Endothelial cell of umbilical vein (primary cell): ENCODE data around the gene SLC29A3. TPM values are rescaled to one million over a fixed set of nuclear protein-coding genes. Genes with fewer than 3 reads are reported as not detected.

Experiments
- BruUV-seq: library from RNA; stranded (reverse); fragments of 400-500 nt; replicated peaks from 2 replicates; lab custom pipeline; 2021; lab: Mats Ljungman, UMichigan
- CTCF ChIA-PET: fragments of 300-600, 350-600 bp; sonication (Branson Sonifier 250); formaldehyde crosslinking; loops from one replicate; lab custom pipeline; 2021; ENCODE audit warnings: antibody characterized with exemption, inconsistent platforms; lab: Charles Lee
- POLR2A ChIA-PET: fragments of 300-600, 350-600 bp; sonication (Branson Sonifier 250); formaldehyde crosslinking; loops from one replicate; lab custom pipeline; 2021; ENCODE audit warnings: antibody characterized with exemption, inconsistent platforms; lab: Charles Lee
- DNase-seq: peaks from one replicate; pipeline ENCODE4 v3.0.0-alpha.2; 2011; ENCODE audit warnings: low read depth, low spot score
- FAIRE-seq: peaks from 2 replicates; lab custom pipeline; 2011; peaks lifted over from hg19 to GRCh38; lab: Jason Lieb, UNC
- H2AFZ ChIP-seq: 2 replicates; pipeline ENCODE4 v1.6.0; 2012; ENCODE audit warnings: low read depth, low read length, control low read depth, inconsistent platforms
- H3K27ac ChIP-seq: 2 replicates; pipeline ENCODE4 v1.5.1; 2011; ENCODE audit warnings: low read depth, mild to moderate bottlenecking, control low read depth, low read length, moderate library complexity; ENCODE audit not compliant: insufficient read depth
- H3K27me3 ChIP-seq, 2 experiments: 2 replicates each; pipeline versions ENCODE4 v1.6.0 to v1.6.1; 2011; ENCODE audit warnings: low read length in 2 of 2, mixed read lengths in 1 of 2; ENCODE audit not compliant: control insufficient read depth in 2 of 2, insufficient read depth in 2 of 2
- H3K36me3 ChIP-seq, 2 experiments: 2 replicates in 1 of 2; 3 replicates in 1 of 2; pipeline ENCODE4 v1.5.1; 2011; ENCODE audit warnings: low read length in 2 of 2, mild to moderate bottlenecking in 1 of 2, moderate library complexity in 1 of 2; ENCODE audit not compliant: control insufficient read depth in 2 of 2, insufficient read depth in 2 of 2; ENCODE audit errors: extremely low read depth in 1 of 2
- H3K4me1 ChIP-seq: 3 replicates; pipeline ENCODE4 v1.5.1; 2011; ENCODE audit warnings: mild to moderate bottlenecking, low read length; ENCODE audit not compliant: control insufficient read depth, insufficient read depth; ENCODE audit errors: extremely low read depth
- H3K4me2 ChIP-seq: 2 replicates; pipeline ENCODE4 v1.6.1; 2011; ENCODE audit warnings: low read length, control low read depth, mixed read lengths; ENCODE audit not compliant: insufficient read depth
- H3K4me3 ChIP-seq, 3 experiments: fragments of 200-600 bp in 1 of 3; sonication (generic), shearing (Covaris generic) in 1 of 3; replicated peaks in 1 of 3; 2 replicates each; pipeline ENCODE4 v1.5.1; 2011 to 2016; ENCODE audit warnings: control low read depth in 3 of 3, low read length in 3 of 3, mild to moderate bottlenecking in 2 of 3, inconsistent platforms in 1 of 3, low read depth in 1 of 3, moderate library complexity in 1 of 3; ENCODE audit not compliant: insufficient read depth in 1 of 3
- H3K79me2 ChIP-seq: 2 replicates; pipeline ENCODE4 v1.6.0; 2012; ENCODE audit warnings: low read length, inconsistent platforms; ENCODE audit not compliant: control insufficient read depth, insufficient read depth
- H3K9ac ChIP-seq: replicated peaks from 2 replicates; pipeline ENCODE3; 2011; ENCODE audit warnings: low read length, control low read depth; ENCODE audit not compliant: insufficient read depth; ENCODE audit errors: extremely low read depth
- H3K9me1 ChIP-seq: replicated peaks from 3 replicates; pipeline ENCODE4 v1.6.0; 2011; ENCODE audit warnings: mild to moderate bottlenecking, low read length; ENCODE audit not compliant: control insufficient read depth, insufficient read depth; ENCODE audit errors: extremely low read depth
- H3K9me3 ChIP-seq: replicated peaks from 2 replicates; pipeline ENCODE4 v1.5.1; 2012; ENCODE audit warnings: low read length, inconsistent platforms; ENCODE audit not compliant: control insufficient read depth, insufficient read depth
- H4K20me1 ChIP-seq: replicated peaks from 2 replicates; pipeline ENCODE3; 2011; ENCODE audit warnings: mild to moderate bottlenecking, low read length; ENCODE audit not compliant: control insufficient read depth, insufficient read depth; ENCODE audit errors: extremely low read depth
- CTCF ChIP-seq, 2 donors: IDR thresholded peaks; 1 replicate in 1 of 2; 2 replicates in 1 of 2; pipeline ENCODE4 v1.5.1; 2011; ENCODE audit warnings: low read length in 2 of 2, mild to moderate bottlenecking in 2 of 2, moderate library complexity in 2 of 2, control low read depth in 1 of 2, inconsistent platforms in 1 of 2, low read depth in 1 of 2; ENCODE audit not compliant: insufficient read depth in 1 of 2; ENCODE audit errors: extremely low read depth in 1 of 2
- EZH2 ChIP-seq: IDR thresholded peaks from 2 replicates; pipeline ENCODE4 v1.6.1; 2012; ENCODE audit warnings: borderline replicate concordance, low read depth, mild to moderate bottlenecking, moderate library complexity, low read length, inconsistent platforms; ENCODE audit not compliant: severe bottlenecking
- FOS ChIP-seq: IDR thresholded peaks from 2 replicates; pipeline ENCODE4 v1.6.1; 2011; ENCODE audit warnings: mild to moderate bottlenecking, low read length, moderate library complexity, borderline replicate concordance; ENCODE audit not compliant: insufficient read depth
- GATA2 ChIP-seq: IDR thresholded peaks from 2 replicates; pipeline ENCODE4 v1.7.0; 2011; ENCODE audit warnings: low read depth, mild to moderate bottlenecking, moderate library complexity, mixed read lengths, low read length; ENCODE audit not compliant: insufficient read length, insufficient read depth
- JUN ChIP-seq: IDR thresholded peaks from 2 replicates; pipeline ENCODE4 v1.6.1; 2011; ENCODE audit warnings: borderline replicate concordance, low read depth; ENCODE audit not compliant: insufficient read length, insufficient read depth
- MYC ChIP-seq: IDR thresholded peaks from one replicate; pipeline ENCODE4 v1.6.1; 2011; ENCODE audit warnings: mild to moderate bottlenecking, low read depth, low read length
- POLR2A ChIP-seq: IDR thresholded peaks from 2 replicates; pipeline ENCODE4 v1.6.1; 2012; ENCODE audit warnings: low read depth, mild to moderate bottlenecking, control low read depth, low read length
- POLR2AphosphoS5 ChIP-seq: IDR thresholded peaks from 2 replicates; pipeline ENCODE4 v1.6.1; 2012; ENCODE audit warnings: low read depth, mild to moderate bottlenecking, control low read depth, low read length, moderate library complexity; ENCODE audit not compliant: insufficient read depth
- dilution Hi-C: fragments of 300-500 bp; cut with MboI; formaldehyde crosslinking; loops from one replicate; pipeline ENCODE4 v1.15.0; 2019; ENCODE audit warnings: low sequenced_read_pairs; ENCODE audit not compliant: extremely low pct_ligation_motif_present
- intact Hi-C: fragments of 100-400 bp; cut with micrococcal nuclease; formaldehyde crosslinking; loops from one replicate; pipeline ENCODE4 v1.10.0; 2022
- polyA plus RNA-seq, 4 experiments: library from polyadenylated mRNA; depleted of rRNA in 3 of 4; stranded (reverse) in 3 of 4; unstranded in 1 of 4; fragments of >200 nt; gene quantifications; 2 replicates each; pipeline versions ENCODE4 v1.2.1 to v1.2.3, GENCODE V29; 2011 to 2012; ENCODE audit warnings: missing spikeins in 1 of 4
- total RNA-seq: library from RNA; stranded (reverse); gene quantifications from 2 replicates; pipeline ENCODE4 v1.2.3, GENCODE V29; 2021
- TF ChIP-seq, protein P1 (sequence below): IDR thresholded peaks from 2 replicates; pipeline ENCODE4 v1.6.1; 2011; ENCODE audit not compliant: insufficient read depth, insufficient read length

SLC29A3 gene
- total and polyA plus RNA-seq, 2 donors (not counting 3 experiments of a cell fraction or from before 2014, with no cell fraction given) = 5.0 to 9.1 TPM

- ChIA-PET POLR2A (no interaction called here), CTCF (no interaction called here)
- no peak overlapping the region for H2AFZ ChIP-seq
- no peaks in the 10 kb centered on the region for H3K9me3 ChIP-seq
- FAIRE-seq = no peak
- H3K9ac ChIP-seq = no peak overlapping the region
- no TSS peak for BruUV-seq
- dilution Hi-C loops (no loop called here), intact Hi-C loops (no loop called here)
- no peak overlapping the region for H3K27ac ChIP-seq
- H3K79me2 ChIP-seq = no peaks in the 10 kb centered on the region
- no peaks in the 10 kb centered on the region for H3K36me3 ChIP-seq
- TF ChIP-seq FOS (no peak), EZH2 (no peak), POLR2A (no peak), JUN (no peak), POLR2AphosphoS5 (no peak), GATA2 (no peak), MYC (no peak), CTCF (IDR thresholded peaks at IDR 0.05; ENCODE audit: extremely low read depth in 1 of 2, insufficient read depth in 1 of 2, low read depth in 1 of 2, low read length in 2 of 2) (no peak)
- TF ChIP-seq, protein P1, sequence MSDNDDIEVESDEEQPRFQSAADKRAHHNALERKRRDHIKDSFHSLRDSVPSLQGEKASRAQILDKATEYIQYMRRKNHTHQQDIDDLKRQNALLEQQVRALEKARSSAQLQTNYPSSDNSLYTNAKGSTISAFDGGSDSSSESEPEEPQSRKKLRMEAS = no peak
- H3K4me1 ChIP-seq = no peaks in the 10 kb centered on the region
- no peaks in the 10 kb centered on the region for H3K9me1 ChIP-seq
- no peak for DNase-seq
- no peak overlapping the region for H3K4me2 ChIP-seq
- H4K20me1 ChIP-seq = no peaks in the 10 kb centered on the region
- no peaks in the 10 kb centered on the region for H3K27me3 ChIP-seq
- H3K4me3 ChIP-seq = no peak overlapping the region
Measured at GRCh38 chr10:71295641-71296040, 23.4 kb upstream of the SLC29A3 start.
